Gastroesophageal sphincter (tissue), 3 donors: ENCODE data around the gene RIC1.

Experiments used
- POLR2A ChIP-seq, 2 donors: fragments of 450-650 bp; IDR thresholded peaks; one replicate each; pipeline ENCODE4 v1.6.1; 2017; ENCODE audit warnings: antibody characterized with exemption in 2 of 2, mild to moderate bottlenecking in 2 of 2, moderate library complexity in 1 of 2
- TF ChIP-seq, protein P1 (sequence below), 4 experiments: fragments of 200-600 bp in 2 of 4; fragments of 450-650 bp in 2 of 4; sonication (generic) in 1 of 4; IDR thresholded peaks; one replicate each; pipeline ENCODE4 v1.5.1; 2017 to 2019; ENCODE audit warnings: antibody characterized with exemption in 4 of 4, mild to moderate bottlenecking in 2 of 4, moderate library complexity in 2 of 4

DNA sequence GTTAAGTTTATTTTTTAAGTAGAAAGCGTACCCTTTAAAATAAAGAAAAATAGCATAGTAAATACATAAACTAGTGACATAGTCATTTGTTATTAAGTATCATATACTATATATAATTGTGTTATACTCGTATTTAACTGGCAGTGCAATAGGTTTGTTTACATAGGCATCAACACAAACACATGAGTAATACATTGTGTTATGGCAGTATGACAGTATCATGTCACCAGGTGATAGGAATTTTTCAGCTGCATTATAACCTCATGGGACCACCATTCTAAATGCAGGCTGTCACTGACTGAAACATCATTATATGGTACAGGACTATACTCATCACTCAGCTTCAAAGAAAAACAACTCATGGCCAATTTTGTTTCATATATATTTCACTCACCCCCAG lies 8.4 kb upstream of the RIC1 start:
- TF ChIP-seq POLR2A (IDR thresholded peaks at IDR 0.05), result no peak
- TF ChIP-seq, protein P1, sequence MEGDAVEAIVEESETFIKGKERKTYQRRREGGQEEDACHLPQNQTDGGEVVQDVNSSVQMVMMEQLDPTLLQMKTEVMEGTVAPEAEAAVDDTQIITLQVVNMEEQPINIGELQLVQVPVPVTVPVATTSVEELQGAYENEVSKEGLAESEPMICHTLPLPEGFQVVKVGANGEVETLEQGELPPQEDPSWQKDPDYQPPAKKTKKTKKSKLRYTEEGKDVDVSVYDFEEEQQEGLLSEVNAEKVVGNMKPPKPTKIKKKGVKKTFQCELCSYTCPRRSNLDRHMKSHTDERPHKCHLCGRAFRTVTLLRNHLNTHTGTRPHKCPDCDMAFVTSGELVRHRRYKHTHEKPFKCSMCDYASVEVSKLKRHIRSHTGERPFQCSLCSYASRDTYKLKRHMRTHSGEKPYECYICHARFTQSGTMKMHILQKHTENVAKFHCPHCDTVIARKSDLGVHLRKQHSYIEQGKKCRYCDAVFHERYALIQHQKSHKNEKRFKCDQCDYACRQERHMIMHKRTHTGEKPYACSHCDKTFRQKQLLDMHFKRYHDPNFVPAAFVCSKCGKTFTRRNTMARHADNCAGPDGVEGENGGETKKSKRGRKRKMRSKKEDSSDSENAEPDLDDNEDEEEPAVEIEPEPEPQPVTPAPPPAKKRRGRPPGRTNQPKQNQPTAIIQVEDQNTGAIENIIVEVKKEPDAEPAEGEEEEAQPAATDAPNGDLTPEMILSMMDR (IDR thresholded peaks at IDR 0.05), result no peak
